ENCODE measurements around the gene FGD2. TPM values are rescaled to one million over a fixed set of nuclear protein-coding genes. Genes with fewer than 3 reads are reported as not detected.

The FGD2 gene
- total and polyA plus RNA-seq, 9 of the 15 experiments (the other 6 are each of a cell fraction or from before 2014, with no cell fraction given), result 0.09 TPM; not detected in 8

- TF ChIP-seq ZNF639 (CRISPR knock-in tag; conservative IDR thresholded peaks at IDR 0.05 in 1 of 2, IDR thresholded peaks at IDR 0.05 in 1 of 2) (no peak), CBFA2T3 (IDR thresholded peaks at IDR 0.05) (0 out of 2 replicates have a peak, but pooled peaks have one; percentile 17), ZNF561 (CRISPR knock-in tag; conservative IDR thresholded peaks at IDR 0.05) (no peak), RBFOX2 (IDR thresholded peaks at IDR 0.05; ENCODE audit: low read depth, low read length) (peak; percentile 19; the same call in 1 of the 2 replicates), TFE3 (CRISPR knock-in tag; IDR thresholded peaks at IDR 0.05) (no peak), GATAD2A (IDR thresholded peaks at IDR 0.05) (no peak), HDAC1 (IDR thresholded peaks at IDR 0.05) (no peak), FOXA1 (IDR thresholded peaks at IDR 0.05; ENCODE audit: borderline replicate concordance) (no peak), ZHX1 (conservative IDR thresholded peaks at IDR 0.05; ENCODE audit: low read length) (no peak), SNIP1 (IDR thresholded peaks at IDR 0.05; ENCODE audit: low read depth) (no peak), ZFP30 (CRISPR knock-in tag; IDR thresholded peaks at IDR 0.05; ENCODE audit: borderline replicate concordance) (no peak), ZNF197 (CRISPR knock-in tag; IDR thresholded peaks at IDR 0.05; ENCODE audit: low read depth) (no peak), ZNF263 (CRISPR knock-in tag; IDR thresholded peaks at IDR 0.05; ENCODE audit: borderline replicate concordance) (no peak), SMC3 (conservative IDR thresholded peaks at IDR 0.05; ENCODE audit: insufficient read depth, low read depth, low read length) (no peak), ARHGAP35 (IDR thresholded peaks at IDR 0.05; ENCODE audit: partially characterized antibody) (no peak), CREB3 (tag; conservative IDR thresholded peaks at IDR 0.05; ENCODE audit: low read depth) (no peak), BRD4 (IDR thresholded peaks at IDR 0.05) (no peak), ZNF41 (CRISPR knock-in tag; conservative IDR thresholded peaks at IDR 0.05) (no peak), ZNF644 (tag; IDR thresholded peaks at IDR 0.05; ENCODE audit: low read depth) (no peak), ZFPM2 (CRISPR knock-in tag; IDR thresholded peaks at IDR 0.05) (no peak), NELFE (IDR thresholded peaks at IDR 0.05; ENCODE audit: insufficient read depth, insufficient read length) (no peak), ZNF717 (CRISPR knock-in tag; IDR thresholded peaks at IDR 0.05) (no peak)
These were observed 55.8 kb downstream of the FGD2 start (continued) for GRCh38 chr6:37061157-37061804.
